Measurements from ENCODE around the gene MAST3.

- TF ChIP-seq POLR2A (IDR thresholded peaks at IDR 0.05) = no peak
- TF ChIP-seq CTCF (IDR thresholded peaks at IDR 0.05) = no peak
These were observed 24.4 kb upstream of the MAST3 start for GRCh38 chr19:18073197-18073596.
